NCI-H460 (cell line): Measurements from ENCODE around the gene EIF2S2. TPM values are rescaled to one million over a fixed set of nuclear protein-coding genes. Genes with fewer than 3 reads are reported as not detected.
A peak's percentile ranks its signal among the peaks of the same experiment; 100 is the strongest.

Experiments
- DNase-seq: peaks from one replicate; pipeline ENCODE4 v3.0.0-alpha.2; 2016; ENCODE audit warnings: low read depth; ENCODE audit errors: extremely low read depth
- total RNA-seq: library from RNA; depleted of rRNA; stranded (reverse); fragments of >200 nt; shearing (Covaris generic); gene quantifications from 2 replicates; pipeline ENCODE4 v1.2.3, GENCODE V29; 2014

Gene EIF2S2
- total RNA-seq, 1 experiment from 2014 or later, result 257 TPM

DNA sequence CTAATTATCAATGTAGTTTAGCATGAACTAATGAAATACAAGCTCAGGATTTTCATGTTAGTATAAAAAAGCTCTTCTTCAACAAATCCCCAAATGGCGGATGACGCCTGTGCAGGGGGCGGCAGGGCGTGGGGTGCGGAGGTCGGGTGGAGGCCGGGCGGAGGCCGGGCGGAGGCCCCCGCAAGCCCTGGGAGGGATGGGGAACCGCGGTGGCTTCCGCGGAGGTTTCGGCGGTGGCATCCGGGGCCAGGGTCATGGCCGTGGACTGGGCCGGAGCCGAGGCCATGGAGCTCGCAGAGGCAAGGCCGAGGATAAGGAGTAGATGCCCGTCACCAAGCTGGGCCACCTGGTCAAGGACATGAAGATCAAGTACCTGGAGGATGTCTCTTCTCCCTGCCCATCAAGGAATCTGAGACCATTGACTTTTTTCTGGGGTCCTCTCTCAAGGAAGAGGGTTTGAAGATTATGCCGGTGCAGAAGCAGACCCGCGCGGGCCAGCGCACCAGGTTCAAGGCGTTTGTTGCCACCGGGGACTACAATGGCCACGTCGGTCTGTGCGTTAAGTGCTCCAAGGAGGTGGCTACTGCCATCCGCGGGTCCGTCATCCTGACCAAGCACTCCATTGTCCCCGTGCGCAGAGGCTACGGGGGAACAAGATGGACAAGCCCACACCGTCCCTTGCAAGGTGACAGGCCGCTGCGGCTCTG is 10.4 kb upstream of the EIF2S2 start:
- no peak for DNase-seq

DNA sequence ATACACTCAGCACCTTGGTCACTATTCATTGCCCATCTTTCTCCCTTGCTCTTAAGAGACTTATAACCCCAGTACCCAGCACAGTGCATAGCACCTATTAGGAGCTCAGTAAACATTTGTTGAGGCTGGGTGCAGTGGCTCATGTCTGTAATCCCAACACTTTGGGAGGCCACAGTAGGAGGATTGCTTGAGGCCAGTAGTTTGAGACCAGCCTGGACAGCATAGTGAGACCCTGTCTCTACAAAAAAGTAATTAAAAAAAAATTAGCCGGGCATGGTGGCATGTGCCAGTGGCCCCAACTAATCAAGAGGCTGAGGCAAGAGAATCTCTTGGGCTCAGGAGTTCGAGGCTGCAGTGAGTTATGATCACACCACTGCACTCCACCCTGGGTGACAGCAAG is 8.2 kb upstream of the EIF2S2 start:
- DNase-seq, result no peak

DNA sequence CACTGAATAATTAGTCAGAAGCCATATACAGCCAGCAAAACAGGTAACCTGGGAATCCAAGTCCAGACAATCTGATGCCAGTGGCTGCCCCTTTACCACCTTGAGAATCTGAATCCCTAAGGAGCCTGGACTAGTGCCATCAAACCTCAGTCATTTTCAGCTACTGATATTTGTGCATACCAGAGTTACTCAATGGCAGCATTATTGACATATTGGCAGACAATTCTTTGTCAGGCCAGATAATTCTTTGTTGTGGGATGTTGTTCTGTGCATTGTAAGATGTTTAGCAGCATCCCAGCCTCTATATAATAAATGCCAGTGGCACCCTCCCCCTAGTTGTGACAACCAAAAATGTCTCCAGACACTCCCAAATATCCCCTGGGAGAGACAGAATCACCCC is 3.2 kb upstream of the EIF2S2 start:
- DNase-seq, result no peak

DNA sequence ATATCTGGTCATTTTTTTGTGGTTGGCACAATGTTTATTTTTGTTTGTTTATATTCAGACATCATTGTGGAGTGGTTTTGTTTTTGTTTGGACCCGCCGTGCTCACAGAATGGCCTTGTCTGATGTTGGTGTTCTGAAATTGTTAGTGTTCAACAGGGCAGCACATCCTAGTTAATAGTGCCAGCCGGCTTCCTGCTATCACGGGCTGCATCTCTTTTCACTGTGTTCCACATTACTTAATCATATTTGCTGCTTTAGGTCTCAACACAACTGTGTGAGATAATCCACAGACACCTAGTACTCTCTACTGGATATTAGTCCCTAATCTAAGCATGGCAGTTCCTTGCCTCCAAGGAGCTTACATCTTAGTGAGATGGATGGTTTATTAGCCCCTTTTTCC is 2.8 kb upstream of the EIF2S2 start:
- no peak for DNase-seq

DNA sequence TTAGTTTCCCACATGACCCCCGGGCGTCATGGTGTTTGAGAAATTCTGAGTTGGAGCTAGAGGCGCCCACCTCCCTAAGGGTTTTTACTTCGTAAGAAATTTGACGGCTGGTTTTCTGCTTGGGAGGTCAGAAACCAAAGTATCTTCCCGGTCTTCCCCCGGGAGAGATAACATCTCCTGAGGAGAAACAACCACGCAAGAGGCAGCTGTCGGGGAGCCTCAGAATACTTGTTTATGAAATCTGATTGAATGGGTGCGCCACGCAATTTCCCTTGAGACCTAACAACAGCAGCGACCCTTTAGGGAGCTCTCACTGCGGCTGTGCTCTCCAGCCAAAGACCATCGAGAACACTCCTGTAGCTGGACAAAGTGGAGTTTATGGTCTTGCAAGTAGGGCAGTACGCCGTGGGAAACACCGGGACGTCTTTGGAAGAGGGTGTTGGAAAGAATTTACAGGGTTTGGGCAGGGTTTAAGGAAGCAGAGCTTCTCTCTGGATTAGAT is 608 bp upstream of the EIF2S2 start:
- peak; percentile 26 for DNase-seq

DNA sequence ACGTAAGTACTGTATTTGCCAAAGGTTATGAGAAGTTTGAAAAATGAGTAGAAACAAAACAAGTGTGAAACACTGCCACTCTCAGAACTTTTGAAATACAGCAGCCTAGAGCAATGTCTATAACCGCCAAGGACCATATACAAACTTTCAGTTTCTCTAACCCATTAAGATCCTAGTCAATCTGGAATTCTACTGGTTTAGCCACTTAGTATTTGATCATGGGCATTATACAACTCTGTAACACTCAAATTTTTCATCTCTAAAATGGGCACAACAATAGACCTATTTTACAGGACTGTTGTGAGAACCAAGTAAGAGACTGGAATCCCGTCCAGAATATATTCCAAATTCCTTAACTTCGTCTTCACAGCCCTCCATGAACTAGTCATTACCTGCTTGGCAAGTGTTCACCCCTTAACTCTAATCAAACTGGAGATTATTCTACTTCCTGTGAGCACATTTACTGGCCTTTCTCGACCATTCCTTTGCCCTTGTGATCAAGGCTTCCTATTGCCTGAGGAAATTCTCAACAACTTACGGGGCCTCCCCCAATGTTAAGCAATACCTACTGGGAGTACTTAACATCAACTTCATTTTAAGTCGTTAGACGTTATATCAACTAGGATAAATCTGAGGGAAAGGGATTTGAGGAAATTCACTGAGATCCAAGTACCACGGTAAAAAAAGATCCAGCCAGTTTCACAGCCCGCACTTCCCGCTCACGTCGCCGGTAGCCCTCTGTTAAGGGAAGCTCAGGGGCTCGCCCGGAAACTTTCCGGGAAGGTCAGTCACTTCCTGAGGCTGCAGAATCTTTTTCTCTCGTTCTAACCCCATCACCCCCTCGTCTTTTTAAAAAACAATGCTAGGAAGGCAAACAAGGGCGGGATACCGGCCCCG is 1.1 kb downstream of the EIF2S2 start:
- DNase-seq, result peak; percentile 24

DNA sequence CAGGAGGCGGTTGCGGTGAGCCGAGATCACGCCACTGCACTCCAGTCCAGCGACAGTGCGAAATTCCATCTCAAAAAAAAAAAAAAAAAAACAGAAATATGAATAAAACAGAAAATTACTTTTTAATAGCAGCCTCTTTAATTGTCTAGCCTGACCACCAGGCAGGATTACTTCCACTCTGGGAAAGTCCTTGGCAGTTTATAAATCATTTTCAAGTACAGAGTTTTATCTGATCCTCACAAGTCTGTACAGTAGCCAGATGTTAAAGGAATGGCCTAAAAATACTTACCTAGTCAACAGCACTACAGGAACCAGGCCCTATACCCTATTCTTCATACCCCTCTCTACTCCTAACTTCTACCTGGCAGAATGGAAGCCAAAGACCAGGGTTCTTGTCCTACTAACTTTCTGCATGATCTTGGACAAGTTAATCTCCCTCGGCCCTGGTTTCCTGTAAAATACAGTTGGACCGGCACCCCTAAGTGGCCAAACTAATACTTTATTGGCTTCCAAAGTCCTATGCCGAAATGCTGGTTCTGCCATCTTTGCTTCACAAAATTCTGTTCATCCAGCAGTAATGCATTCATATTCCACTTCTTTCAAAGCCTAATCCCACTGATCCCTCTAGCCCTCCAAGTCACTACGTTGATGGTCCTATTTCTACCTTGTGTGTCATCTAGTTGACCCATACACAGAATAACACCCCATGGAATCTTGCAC is 1.9 kb downstream of the EIF2S2 start:
- DNase-seq, result no peak

DNA sequence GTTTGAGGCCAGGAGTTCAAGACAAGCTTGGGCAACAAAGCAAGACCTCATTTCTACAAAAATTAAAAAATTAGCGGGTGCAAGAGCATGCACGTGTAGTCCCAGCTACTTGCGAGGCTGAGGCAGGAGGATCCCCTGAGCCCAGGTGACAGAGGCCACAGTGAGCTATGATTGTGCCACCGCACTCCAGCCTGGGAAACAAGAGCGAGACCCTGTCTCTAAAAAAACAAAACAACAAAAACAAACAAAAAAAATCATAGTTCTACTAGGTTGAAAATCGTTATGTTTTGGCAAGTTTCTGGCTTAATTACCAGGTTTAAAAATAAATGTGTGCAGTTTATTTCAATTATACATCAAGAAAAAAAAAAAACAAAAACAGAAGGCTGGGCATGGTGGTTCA is 2.6 kb downstream of the EIF2S2 start:
- DNase-seq, result no peak

DNA sequence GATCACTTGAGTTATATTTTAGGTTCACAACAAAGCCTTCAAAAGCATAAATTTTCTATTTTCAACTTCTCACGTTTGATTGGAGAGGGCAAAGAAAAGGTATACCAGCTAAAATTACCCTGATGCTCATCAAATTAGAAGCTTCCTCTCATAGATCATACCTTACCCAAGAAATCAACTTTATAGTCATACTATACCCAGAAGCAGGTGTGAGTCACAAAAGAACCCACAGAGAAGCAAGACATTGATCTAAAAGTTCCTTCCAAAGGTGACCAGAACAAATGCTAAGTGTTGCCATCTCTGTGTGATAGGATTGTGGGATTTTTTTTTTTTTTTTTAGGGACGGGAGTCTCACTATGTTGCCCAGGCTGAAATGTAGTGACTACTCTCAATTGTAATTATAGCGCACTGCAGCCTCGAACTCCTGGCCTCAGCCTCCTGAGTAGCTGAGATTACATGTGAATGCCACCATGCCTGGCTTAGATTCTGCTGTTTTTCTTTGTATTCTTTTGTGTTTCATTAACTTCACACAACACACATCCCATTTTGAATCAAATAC is 3.3 kb downstream of the EIF2S2 start:
- no peak for DNase-seq

DNA sequence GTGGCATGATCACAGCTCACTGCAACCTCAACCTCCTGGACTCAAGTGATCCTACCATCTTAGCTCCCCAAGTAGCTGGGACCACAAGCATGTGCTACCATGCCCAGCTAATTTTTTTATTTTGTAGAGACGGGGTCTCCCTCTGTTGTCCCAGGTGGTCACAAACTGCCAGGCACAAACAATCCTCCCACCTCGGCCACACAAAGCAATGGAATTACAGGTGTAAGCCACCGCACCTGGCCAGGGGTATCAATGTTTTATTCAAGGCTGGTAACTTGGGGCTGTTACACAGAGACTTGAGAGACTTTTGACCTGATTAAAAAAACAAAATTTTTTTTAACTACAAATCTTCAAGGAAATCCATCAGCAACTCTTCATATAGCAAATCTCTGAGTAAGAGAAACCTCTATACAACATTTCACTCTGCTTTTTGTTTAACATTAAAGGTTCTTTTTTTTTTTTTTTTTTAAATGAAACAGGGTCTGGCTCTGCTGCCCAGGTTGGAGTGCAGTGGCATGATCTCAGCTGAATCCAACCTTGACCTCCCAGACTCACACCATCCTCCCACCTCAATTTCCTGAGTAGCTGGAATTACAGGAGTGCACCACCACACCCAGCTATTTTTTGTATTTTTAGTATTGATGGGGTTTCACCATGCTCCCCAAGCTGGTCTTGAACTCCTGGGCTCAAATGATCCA is 5.9 kb downstream of the EIF2S2 start:
- no peak for DNase-seq

DNA sequence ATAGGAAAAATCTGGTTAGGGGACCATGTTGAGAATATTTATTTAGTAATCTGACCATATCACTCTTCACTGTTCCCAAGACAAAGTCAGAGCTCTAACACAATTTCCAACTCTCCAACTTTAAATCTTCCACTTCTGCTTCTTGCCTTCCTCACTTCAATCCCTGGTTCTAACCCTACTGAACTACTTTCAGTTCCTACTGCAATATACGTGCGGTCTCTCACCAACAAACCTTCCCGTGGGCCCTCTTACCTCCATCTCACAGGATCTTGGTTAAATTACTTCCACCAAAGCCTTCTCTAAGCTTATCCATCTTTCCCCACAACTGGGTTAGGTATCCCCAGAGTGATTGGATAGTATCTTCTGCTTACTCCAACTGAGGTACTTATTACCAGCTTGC is 8.0 kb downstream of the EIF2S2 start:
- DNase-seq, result no peak

DNA sequence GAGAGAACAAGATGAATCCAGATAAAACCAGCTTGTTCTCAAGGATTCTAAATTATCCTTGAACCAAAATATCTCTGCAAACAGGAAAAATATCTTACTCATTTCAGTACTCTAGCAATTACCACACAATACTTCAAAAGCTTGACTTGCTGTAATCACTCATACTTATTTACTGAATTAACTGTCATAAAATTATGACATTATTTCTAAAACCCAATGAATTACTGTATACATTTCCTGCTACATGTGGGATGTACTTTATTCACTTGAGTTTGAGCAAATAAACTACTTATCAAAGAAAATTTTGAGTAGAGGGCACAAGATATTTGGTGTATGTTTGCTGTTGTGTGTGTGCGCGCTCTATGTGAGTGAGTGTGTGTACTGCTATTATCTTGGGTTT is 9.7 kb downstream of the EIF2S2 start:
- DNase-seq, result no peak

DNA sequence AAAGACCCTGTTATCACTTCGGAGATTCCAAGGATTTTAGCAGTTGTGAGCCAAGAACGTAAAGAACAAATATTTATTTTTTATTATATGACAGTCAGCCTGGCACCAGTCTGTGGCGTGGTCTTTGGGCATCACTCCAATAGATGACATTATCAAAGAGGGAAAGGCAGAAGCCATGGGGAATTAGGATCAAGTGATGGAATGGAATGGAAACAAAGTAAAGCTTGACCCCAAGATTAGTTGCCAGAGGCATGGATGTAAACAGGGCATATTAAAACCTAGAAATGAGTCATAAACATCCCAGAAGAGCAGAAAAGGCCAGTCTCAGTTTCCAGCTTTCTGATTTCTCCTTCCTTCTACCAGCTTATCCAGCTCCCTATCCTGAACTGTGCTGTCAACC is 11.5 kb downstream of the EIF2S2 start:
- no peak for DNase-seq

DNA sequence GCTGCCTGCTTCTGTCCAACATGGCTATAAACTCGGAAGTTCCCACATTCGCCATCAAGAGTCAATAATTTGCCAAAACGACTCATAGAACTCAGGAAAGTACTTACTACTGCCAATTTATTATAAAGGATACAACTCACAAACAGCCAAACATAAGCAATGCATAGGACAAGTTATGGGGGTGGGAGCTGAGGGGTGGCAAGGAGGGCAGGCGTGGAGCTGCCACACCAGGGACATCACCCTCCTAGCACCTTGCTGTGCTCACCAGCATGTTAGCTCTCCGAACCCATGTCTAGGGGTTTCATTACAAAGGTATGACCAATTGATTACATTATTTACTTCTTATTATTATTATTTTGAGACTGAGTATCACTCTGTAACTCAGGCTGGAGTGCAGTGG is 12.4 kb downstream of the EIF2S2 start:
- DNase-seq, result no peak

DNA sequence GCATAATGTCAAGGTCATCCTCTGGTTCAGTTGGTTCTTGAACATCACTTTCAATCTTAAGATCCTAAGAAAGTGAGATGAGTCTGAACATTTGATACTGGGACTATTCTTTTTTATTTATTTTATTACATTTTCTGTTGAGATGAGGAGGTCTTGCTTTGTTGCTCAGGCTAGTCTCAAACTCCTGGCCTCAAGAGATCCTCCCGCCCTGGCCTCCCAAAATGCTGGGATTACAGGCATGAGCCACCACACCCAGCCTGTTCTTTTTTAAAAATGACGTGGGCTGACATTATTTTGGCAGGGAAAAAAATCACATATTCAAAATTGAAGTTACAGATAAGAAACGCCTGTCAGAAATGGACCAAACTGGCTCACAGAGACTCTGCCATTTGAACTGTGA is 13.5 kb downstream of the EIF2S2 start:
- DNase-seq, result no peak

DNA sequence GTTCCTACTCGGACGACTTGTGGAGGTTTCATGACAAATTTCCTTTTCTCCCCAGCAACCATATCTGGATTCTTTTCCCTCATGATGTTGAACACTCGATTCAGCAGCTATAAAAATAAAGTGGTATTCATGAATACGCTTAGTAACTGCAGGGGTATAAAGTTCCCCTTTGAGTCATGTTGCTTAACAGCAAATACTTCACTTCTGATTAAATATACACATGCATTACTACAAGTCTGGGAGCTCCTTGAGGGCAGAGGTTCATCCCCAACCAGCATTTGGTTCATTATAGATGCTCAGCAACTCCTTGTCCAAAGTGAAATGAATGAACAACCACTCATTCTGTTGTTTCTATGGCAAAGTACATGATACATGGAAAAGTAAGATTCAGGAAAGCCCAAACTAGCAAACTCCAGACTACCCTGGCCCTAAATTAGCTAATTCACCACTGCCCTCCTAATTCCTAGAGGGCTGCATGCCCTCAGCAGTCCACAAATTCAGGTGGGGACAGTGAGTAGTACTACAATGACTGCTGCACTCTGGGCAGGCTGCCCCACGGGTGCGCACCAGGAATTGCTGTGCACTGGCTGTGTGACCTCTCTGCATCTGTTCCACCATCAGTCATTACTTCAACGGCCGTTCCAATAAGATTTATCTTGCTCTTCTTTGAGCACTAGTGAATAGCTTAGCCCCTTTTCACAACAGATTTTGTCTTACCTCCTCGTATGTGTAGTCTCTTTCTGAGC is 15.2 kb downstream of the EIF2S2 start:
- no peak for DNase-seq

DNA sequence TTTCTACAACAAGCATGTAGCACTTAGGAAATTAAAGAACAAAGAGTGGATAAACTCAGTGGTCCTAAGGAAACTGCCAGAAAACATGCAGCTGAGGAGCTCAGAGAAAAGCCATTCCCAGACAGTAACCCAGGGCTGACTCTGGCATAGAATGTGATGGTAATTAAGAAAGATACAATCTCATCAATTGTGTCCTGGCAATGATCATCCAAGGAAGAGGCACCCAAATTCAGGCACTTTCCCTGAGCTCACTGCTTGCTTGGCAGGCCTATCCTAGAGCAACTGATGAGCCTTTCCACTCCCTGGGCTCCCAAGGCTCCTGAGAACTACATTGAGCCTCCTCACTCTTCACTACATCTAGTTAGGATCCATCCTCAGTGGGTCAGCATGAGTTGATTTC is 16.2 kb downstream of the EIF2S2 start:
- DNase-seq, result no peak

DNA sequence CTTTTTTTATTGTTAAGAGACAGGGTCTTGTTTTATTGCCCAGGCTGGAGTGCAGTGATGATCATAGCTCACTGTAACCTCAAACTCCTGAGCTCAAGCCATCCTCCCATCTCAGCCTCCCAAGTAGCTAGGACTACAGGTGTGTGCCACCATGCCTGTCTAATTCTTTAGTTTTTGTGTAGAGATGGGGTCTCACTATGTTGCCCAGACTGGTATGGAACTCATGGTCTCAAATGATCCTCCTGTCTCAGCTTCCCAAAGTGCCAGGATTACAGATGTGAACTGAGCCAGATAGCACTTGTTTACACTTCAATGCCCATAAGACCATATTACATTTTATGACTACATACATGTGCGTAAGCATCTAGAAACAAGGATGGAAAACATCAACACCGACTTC is 18.1 kb downstream of the EIF2S2 start:
- no peak for DNase-seq

DNA sequence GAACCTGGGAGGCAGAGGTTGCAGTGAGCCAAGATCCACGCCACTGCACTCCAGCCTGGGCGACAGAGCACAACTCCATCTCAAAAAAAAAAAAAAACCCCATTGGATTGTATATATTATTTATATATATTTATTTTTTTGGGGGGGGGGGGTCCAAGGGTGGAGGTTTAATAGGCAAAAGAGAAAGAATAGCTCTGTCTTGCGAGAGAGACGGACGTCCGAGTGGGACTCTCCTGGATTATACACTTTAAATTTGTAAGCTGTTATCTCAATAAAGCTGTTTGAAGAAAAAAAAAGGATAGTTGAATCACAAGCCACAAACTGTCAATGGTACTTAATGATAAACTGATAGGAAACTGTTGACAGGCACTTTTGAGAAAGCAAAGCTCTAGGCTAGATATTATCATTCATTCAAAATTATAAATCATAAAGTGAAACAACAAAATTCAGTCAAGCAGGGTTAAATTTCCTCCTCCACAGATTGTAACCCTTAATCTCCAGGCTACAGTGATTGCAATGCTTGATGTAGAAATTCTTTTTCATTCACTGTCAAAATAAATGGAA is 20.3 kb downstream of the EIF2S2 start:
- no peak for DNase-seq
